Brain microvascular endothelial cell (primary cell): ENCODE data around the gene CNNM3.

Source experiments
- DNase-seq: peaks from one replicate; pipeline ENCODE4 v3.0.0-alpha.2; 2020
- H3K27ac ChIP-seq: fragments of 250-450 bp; sonication (Bioruptor Pico); 2 replicates; pipeline ENCODE4 v1.5.1; 2020; ENCODE audit warnings: mild to moderate bottlenecking, moderate library complexity
- H3K27me3 ChIP-seq: fragments of 250-450 bp; sonication (Bioruptor Pico); replicated peaks from 2 replicates; pipeline ENCODE4 v1.5.1; 2020; ENCODE audit warnings: mild to moderate bottlenecking
- H3K36me3 ChIP-seq: fragments of 250-450 bp; sonication (Bioruptor Pico); replicated peaks from 2 replicates; pipeline ENCODE4 v1.5.1; 2020; ENCODE audit warnings: mild to moderate bottlenecking
- H3K4me3 ChIP-seq: 2 replicates; pipeline ENCODE4 v1.5.1; 2011; ENCODE audit warnings: low read depth, mild to moderate bottlenecking, control low read depth, low read length, moderate library complexity
- CTCF ChIP-seq: IDR thresholded peaks from 2 replicates; pipeline ENCODE4 v1.5.1; 2011; ENCODE audit warnings: low read depth, mild to moderate bottlenecking, moderate library complexity, low read length, control low read depth, inconsistent platforms; ENCODE audit errors: missing control alignments
- in situ Hi-C: cut with HindIII; loops from 2 replicates; pipeline ENCODE4 v1.10.0; 2017; ENCODE audit warnings: low sequenced_read_pairs, low pct_ligation_motif_present

The CNNM3 gene

GRCh38 chr2:96797066-96797625 lies 18.9 kb upstream of the CNNM3 start:
- Histone ChIP-seq H3K36me3 (no peaks in the 10 kb centered on the region), H3K27ac (no peak overlapping the region), H3K27me3 (no peaks in the 10 kb centered on the region), H3K4me3 (no peak overlapping the region)
- no peak for TF ChIP-seq CTCF
- in situ Hi-C loops: no loop called here
- no peak for DNase-seq

- Histone ChIP-seq H3K27ac (no peak overlapping the region), H3K4me3 (no peak overlapping the region), H3K36me3 (no peaks in the 10 kb centered on the region), H3K27me3 (no peaks in the 10 kb centered on the region)
- in situ Hi-C loops: no loop called here
- TF ChIP-seq CTCF: no peak
- no peak for DNase-seq
Measured at GRCh38 chr2:96798733-96799622, 17.1 kb upstream of the CNNM3 start.

GRCh38 chr2:96799623-96799935 lies 16.5 kb upstream of the CNNM3 start:
- TF ChIP-seq CTCF: no peak
- in situ Hi-C loops: no loop called here
- no peak overlapping the region for H3K4me3 ChIP-seq
- no peak overlapping the region for H3K27ac ChIP-seq
- no peaks in the 10 kb centered on the region for H3K27me3 ChIP-seq
- no peak for DNase-seq
- no peaks in the 10 kb centered on the region for H3K36me3 ChIP-seq

GRCh38 chr2:96800061-96801004 lies 15.7 kb upstream of the CNNM3 start:
- TF ChIP-seq CTCF: no peak
- Histone ChIP-seq H3K27me3 (no peaks in the 10 kb centered on the region), H3K4me3 (no peak overlapping the region), H3K27ac (no peak overlapping the region), H3K36me3 (no peaks in the 10 kb centered on the region)
- DNase-seq: no peak
- in situ Hi-C loops: no loop called here

GRCh38 chr2:96801005-96801785 lies 14.9 kb upstream of the CNNM3 start:
- peak; percentile 47 for DNase-seq
- Histone ChIP-seq H3K27ac (no peak overlapping the region), H3K4me3 (no peak overlapping the region), H3K27me3 (no peaks in the 10 kb centered on the region), H3K36me3 (no peaks in the 10 kb centered on the region)
- peak; percentile 93 for TF ChIP-seq CTCF
- in situ Hi-C loops: no loop called here
